ENCODE results near the gene TMEM218.

TMEM218 gene

GRCh38 chr11:125071435-125071834 is 40.0 kb downstream of the TMEM218 start:
- TF ChIP-seq CTCF (IDR thresholded peaks at IDR 0.05; ENCODE audit: insufficient read depth, low read length) (no peak), POLR2AphosphoS5 (IDR thresholded peaks at IDR 0.05; ENCODE audit: low read depth) (no peak), SPI1 (IDR thresholded peaks at IDR 0.05; ENCODE audit: borderline replicate concordance, low read depth) (no peak), GABPA (IDR thresholded peaks at IDR 0.05; ENCODE audit: low read depth) (no peak), REST (IDR thresholded peaks at IDR 0.05; ENCODE audit: insufficient replicate concordance, low read depth) (no peak)
- H3K27ac ChIP-seq (replicated peaks): peak overlapping the region; percentile 73
- no peak for DNase-seq (ENCODE audit: low read depth in 1 of 2, low spot score in 1 of 2)
- no peak overlapping the region for H3K4me3 ChIP-seq (replicated peaks; ENCODE audit: insufficient read depth, low read length)
- no peaks in the 10 kb centered on the region for H3K27me3 ChIP-seq (ENCODE audit: insufficient read depth, poor library complexity, severe bottlenecking)

GRCh38 chr11:125070699-125071254 is 40.6 kb downstream of the TMEM218 start:
- no peak overlapping the region for H3K4me3 ChIP-seq (replicated peaks; ENCODE audit: insufficient read depth, low read length)
- H3K27ac ChIP-seq (replicated peaks): peak overlapping the region; percentile 73
- no peaks in the 10 kb centered on the region for H3K27me3 ChIP-seq (ENCODE audit: insufficient read depth, poor library complexity, severe bottlenecking)
- TF ChIP-seq GABPA (IDR thresholded peaks at IDR 0.05; ENCODE audit: low read depth): no peak
- peak; percentile 85 for TF ChIP-seq SPI1 (IDR thresholded peaks at IDR 0.05; ENCODE audit: borderline replicate concordance, low read depth)
- no peak for TF ChIP-seq CTCF (IDR thresholded peaks at IDR 0.05; ENCODE audit: insufficient read depth, low read length)
- peak; percentile 26 for TF ChIP-seq REST (IDR thresholded peaks at IDR 0.05; ENCODE audit: insufficient replicate concordance, low read depth)
- TF ChIP-seq POLR2AphosphoS5 (IDR thresholded peaks at IDR 0.05; ENCODE audit: low read depth): peak; percentile 94
- DNase-seq (ENCODE audit: low read depth in 1 of 2, low spot score in 1 of 2): peak; percentile 98 to 100

- no peak for TF ChIP-seq GABPA (IDR thresholded peaks at IDR 0.05; ENCODE audit: low read depth)
- TF ChIP-seq POLR2AphosphoS5 (IDR thresholded peaks at IDR 0.05; ENCODE audit: low read depth): peak; percentile 57; the same call in 1 of the 2 replicates
- DNase-seq (ENCODE audit: low read depth in 1 of 2, low spot score in 1 of 2): peak in 1 of 2 experiments; percentile 49
- no peaks in the 10 kb centered on the region for H3K27me3 ChIP-seq (ENCODE audit: insufficient read depth, poor library complexity, severe bottlenecking)
- no peak overlapping the region for H3K4me3 ChIP-seq (replicated peaks; ENCODE audit: insufficient read depth, low read length)
- peak overlapping the region; percentile 73 for H3K27ac ChIP-seq (replicated peaks)
These were observed 41.6 kb downstream of the TMEM218 start for GRCh38 chr11:125069796-125070195.

- Histone ChIP-seq H3K27ac (replicated peaks) (peak overlapping the region; percentile 73; the same call in 1 of the 2 replicates), H3K4me3 (replicated peaks; ENCODE audit: insufficient read depth, low read length) (no peak overlapping the region), H3K27me3 (ENCODE audit: insufficient read depth, poor library complexity, severe bottlenecking) (no peaks in the 10 kb centered on the region)
- no peak for DNase-seq (ENCODE audit: low read depth in 1 of 2, low spot score in 1 of 2)
- no peak for TF ChIP-seq SPI1 (IDR thresholded peaks at IDR 0.05; ENCODE audit: borderline replicate concordance, low read depth)
- no peak for TF ChIP-seq REST (IDR thresholded peaks at IDR 0.05; ENCODE audit: insufficient replicate concordance, low read depth)
- no peak for TF ChIP-seq CTCF (IDR thresholded peaks at IDR 0.05; ENCODE audit: insufficient read depth, low read length)
- no peak for TF ChIP-seq GABPA (IDR thresholded peaks at IDR 0.05; ENCODE audit: low read depth)
- TF ChIP-seq POLR2AphosphoS5 (IDR thresholded peaks at IDR 0.05; ENCODE audit: low read depth): no peak
These were observed 42.4 kb downstream of the TMEM218 start for GRCh38 chr11:125069008-125069407.

All from HL-60 (cell line).